IMR-90 (cell line): ENCODE data around the gene TRIM38. TPM values are rescaled to one million over a fixed set of nuclear protein-coding genes. Genes with fewer than 3 reads are reported as not detected.
A peak's percentile ranks its signal among the peaks of the same experiment; 100 is the strongest.

Source experiments
- ATAC-seq: fragments of 200-7000 bp; cut with Tn5 transposase; 2 replicates; pipeline ENCODE4 v1.9.1; 2020; ENCODE audit warnings: low read depth, mild to moderate bottlenecking, moderate library complexity
- BruUV-seq: library from RNA; stranded (reverse); fragments of 400-500 nt; replicated peaks from 2 replicates; lab custom pipeline; 2021; lab: Mats Ljungman, UMichigan
- CTCF ChIA-PET: fragments of 300-600 bp; formaldehyde crosslinking; extraction: SDS; loops from one replicate; lab custom pipeline; 2021; ENCODE audit warnings: antibody characterized with exemption; lab: Yijun Ruan, JAX
- POLR2A ChIA-PET: fragments of 300-600 bp; sonication (Branson Sonifier 250); formaldehyde crosslinking; loops from one replicate; lab custom pipeline; 2022; ENCODE audit warnings: antibody characterized with exemption; ENCODE audit not compliant: unreplicated experiment; lab: Charles Lee
- DNase-seq: peaks from one replicate; pipeline ENCODE4 v3.0.0; 2013
- H2AFZ ChIP-seq: replicated peaks from 2 replicates; pipeline ENCODE3; 2013; ENCODE audit warnings: low read length, mild to moderate bottlenecking; ENCODE audit not compliant: poor library complexity
- H2AK5ac ChIP-seq: 2 replicates; pipeline ENCODE4 v1.6.1; 2013; ENCODE audit warnings: low read depth, low read length, inconsistent platforms
- H2AK9ac ChIP-seq: replicated peaks from 2 replicates; pipeline ENCODE3; 2013; ENCODE audit warnings: mild to moderate bottlenecking, low read depth, low read length, moderate library complexity; ENCODE audit not compliant: poor library complexity
- H2BK120ac ChIP-seq: 2 replicates; pipeline ENCODE4 v1.6.1; 2013; ENCODE audit warnings: low read depth, low read length, inconsistent platforms
- H2BK15ac ChIP-seq: 3 replicates; pipeline ENCODE4 v1.6.1; 2013; ENCODE audit warnings: low read depth, low read length, inconsistent platforms
- H2BK20ac ChIP-seq: 2 replicates; pipeline ENCODE4 v1.6.1; 2013; ENCODE audit warnings: low read depth, mild to moderate bottlenecking, inconsistent platforms, low read length, moderate library complexity
- H2BK5ac ChIP-seq: 2 replicates; pipeline ENCODE4 v1.6.1; 2013; ENCODE audit warnings: mild to moderate bottlenecking, low read depth, low read length, inconsistent platforms; ENCODE audit not compliant: poor library complexity, severe bottlenecking
- H3K14ac ChIP-seq: replicated peaks from 2 replicates; pipeline ENCODE4 v1.6.1; 2013; ENCODE audit warnings: low read depth, low read length, inconsistent platforms
- H3K18ac ChIP-seq: 2 replicates; pipeline ENCODE4 v1.6.1; 2013; ENCODE audit warnings: low read depth, low read length, control low read depth
- H3K23ac ChIP-seq: 2 replicates; pipeline ENCODE4 v1.6.1; 2013; ENCODE audit warnings: low read depth, low read length, inconsistent platforms
- H3K27ac ChIP-seq: 2 replicates; pipeline ENCODE4 v1.5.1; 2013; ENCODE audit warnings: mild to moderate bottlenecking, control low read depth, low read length; ENCODE audit not compliant: insufficient read depth
- H3K27me3 ChIP-seq: 2 replicates; pipeline ENCODE4 v1.6.1; 2013; ENCODE audit warnings: low read length; ENCODE audit not compliant: control insufficient read depth, insufficient read depth
- H3K36me3 ChIP-seq: 2 replicates; pipeline ENCODE4 v1.6.1; 2013; ENCODE audit warnings: low read length, mixed read lengths; ENCODE audit not compliant: control insufficient read depth, insufficient read depth
- H3K4ac ChIP-seq: 2 replicates; pipeline ENCODE4 v1.6.1; 2013; ENCODE audit warnings: low read depth, low read length, inconsistent platforms
- H3K4me1 ChIP-seq: 2 replicates; pipeline ENCODE4 v1.6.1; 2013; ENCODE audit warnings: low read length, mixed read lengths; ENCODE audit not compliant: control insufficient read depth, insufficient read depth
- H3K4me2 ChIP-seq: 2 replicates; pipeline ENCODE4 v1.6.1; 2013; ENCODE audit warnings: low read depth, mild to moderate bottlenecking, control low read depth, low read length, moderate library complexity
- H3K4me3 ChIP-seq: 2 replicates; pipeline ENCODE4 v1.5.1; 2013; ENCODE audit warnings: low read depth, mild to moderate bottlenecking, control low read depth, low read length, moderate library complexity; ENCODE audit not compliant: insufficient read depth
- H3K56ac ChIP-seq: 2 replicates; pipeline ENCODE4 v1.6.1; 2013; ENCODE audit warnings: low read length, inconsistent platforms; ENCODE audit not compliant: insufficient read depth; ENCODE audit errors: extremely low read depth
- H3K79me1 ChIP-seq, 2 experiments: 2 replicates each; pipeline ENCODE4 v1.6.1; 2013; ENCODE audit warnings: low read length in 2 of 2, inconsistent platforms in 1 of 2, low read depth in 1 of 2
- H3K9ac ChIP-seq: 2 replicates; pipeline ENCODE4 v1.6.1; 2013; ENCODE audit warnings: low read depth, low read length, control low read depth
- H3K9me1 ChIP-seq: 2 replicates; pipeline ENCODE4 v1.6.1; 2013; ENCODE audit warnings: low read length, inconsistent platforms; ENCODE audit not compliant: insufficient read depth
- H3K9me3 ChIP-seq: 2 replicates; pipeline ENCODE4 v1.6.1; 2013; ENCODE audit warnings: low read length; ENCODE audit not compliant: control insufficient read depth, insufficient read depth
- H4K20me1 ChIP-seq: 2 replicates; pipeline ENCODE4 v1.6.1; 2013; ENCODE audit warnings: low read length, inconsistent platforms; ENCODE audit not compliant: insufficient read depth
- H4K5ac ChIP-seq: 2 replicates; pipeline ENCODE4 v1.6.1; 2013; ENCODE audit warnings: mild to moderate bottlenecking, low read depth, low read length, control low read depth
- H4K8ac ChIP-seq, 2 experiments: 2 replicates each; pipeline ENCODE4 v1.6.1; 2013; ENCODE audit warnings: low read depth in 2 of 2, low read length in 2 of 2, control low read depth in 1 of 2, inconsistent platforms in 1 of 2
- H4K91ac ChIP-seq: 2 replicates; pipeline ENCODE4 v1.6.1; 2013; ENCODE audit warnings: low read depth, low read length, inconsistent platforms; ENCODE audit not compliant: insufficient read depth
- CEBPB ChIP-seq: IDR thresholded peaks from 2 replicates; pipeline ENCODE4 v1.6.1; 2012; ENCODE audit warnings: low read depth, low read length, improper control_type of control experiment
- NFE2L2 ChIP-seq: fragments of 150-350 bp; IDR thresholded peaks from 2 replicates; pipeline ENCODE4 v1.6.1; 2016; ENCODE audit warnings: low read depth, mild to moderate bottlenecking, low read length
- WGBS, 2 experiments: methylation state at CpG; one replicate each; pipeline versions ENCODE4 v1.1.5 to v1.1.7; 2013; ENCODE audit warnings: missing lambda C conversion rate in 2 of 2; ENCODE audit not compliant: insufficient read length in 1 of 2; ENCODE audit errors: extremely low coverage in 2 of 2; 5-methylcytosine and 5-hydroxymethylcytosine counted together
- dilution Hi-C: fragments of 300-500 bp; cut with HindIII; formaldehyde crosslinking; loops from one replicate; pipeline ENCODE4 v1.14.3; 2018; ENCODE audit warnings: low sequenced_read_pairs; ENCODE audit not compliant: unreplicated experiment
- in situ Hi-C: fragments of 300-500 bp; cut with MboI; formaldehyde crosslinking; loops from 3 replicates; pipeline ENCODE4 v1.14.3; 2019; ENCODE audit warnings: low sequenced_read_pairs, inconsistent platforms, mixed read lengths
- intact Hi-C: fragments of 100-400 bp; cut with micrococcal nuclease; formaldehyde crosslinking; loops from 2 replicates; pipeline ENCODE4 v1.10.0; 2022
- polyA plus RNA-seq, 3 experiments: library from polyadenylated mRNA; depleted of rRNA; stranded (reverse); fragments of >200 nt; gene quantifications; 2 replicates each; pipeline ENCODE4 v1.2.3, GENCODE V29; 2012; ENCODE audit warnings: low replicate concordance in 1 of 3
- total RNA-seq: library from RNA; depleted of rRNA; stranded (reverse); fragments of >200 nt; gene quantifications from 2 replicates; pipeline ENCODE4 v1.2.3, GENCODE V29; 2012

Gene TRIM38
- total and polyA plus RNA-seq, 2 of the 4 experiments (the other 2 are of a cell fraction) = 4.1 to 6.3 TPM

DNA sequence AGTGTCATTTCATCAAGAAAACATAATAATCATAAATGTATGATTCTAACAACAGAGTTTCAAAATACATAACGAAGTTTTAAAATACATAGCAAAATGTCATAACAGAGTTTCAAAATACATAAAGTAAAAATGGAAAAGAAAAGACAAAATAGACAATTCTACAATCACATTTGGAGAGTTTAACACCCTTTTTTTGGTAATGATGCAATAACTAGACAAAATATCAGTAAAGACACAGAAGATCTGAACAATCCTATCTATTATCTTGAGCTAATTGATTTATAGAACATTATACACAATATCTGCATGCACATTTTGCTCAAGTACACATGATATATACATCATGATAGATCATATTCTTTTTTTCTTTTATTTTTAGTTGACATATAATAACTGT lies 18.7 kb upstream of the TRIM38 start:
- H3K23ac ChIP-seq = no peak overlapping the region
- no peak overlapping the region for H3K27ac ChIP-seq
- no peak overlapping the region for H3K18ac ChIP-seq
- TF ChIP-seq NFE2L2 (no peak), CEBPB (peak; percentile 13; the same call in 1 of the 2 replicates)
- H4K5ac ChIP-seq = no peak overlapping the region
- CTCF ChIA-PET = interaction anchor here (0.9 to 1.0 kb wide), 2 partner anchors 8 to 18 kb away, joined by 3 read pairs; partner anchors contain the start of gene TRIM38
- H2BK120ac ChIP-seq = no peak overlapping the region
- dilution Hi-C loops = no loop called here
- H4K20me1 ChIP-seq = no peaks in the 10 kb centered on the region
- in situ Hi-C loops = no loop called here
- no peak overlapping the region for H2BK5ac ChIP-seq
- H3K27me3 ChIP-seq = no peaks in the 10 kb centered on the region; the same call in 1 of the 2 replicates
- no peaks in the 10 kb centered on the region for H3K9me1 ChIP-seq
- intact Hi-C loops = no loop called here
- no peak overlapping the region for H2BK15ac ChIP-seq
- no peak overlapping the region for H3K4me2 ChIP-seq
- H4K91ac ChIP-seq = no peak overlapping the region
- ATAC-seq = no peak
- no peak overlapping the region for H2AFZ ChIP-seq
- no peak overlapping the region for H3K4ac ChIP-seq
- H4K8ac ChIP-seq = no peak overlapping the region
- H3K9ac ChIP-seq = no peak overlapping the region
- no peaks in the 10 kb centered on the region for H3K79me1 ChIP-seq
- no peaks in the 10 kb centered on the region for H3K4me1 ChIP-seq
- H3K56ac ChIP-seq = no peak overlapping the region
- no peaks in the 10 kb centered on the region for H3K36me3 ChIP-seq
- no peak overlapping the region for H2BK20ac ChIP-seq
- no peak overlapping the region for H3K4me3 ChIP-seq
- H2AK5ac ChIP-seq = no peak overlapping the region
- no CpG with 5 or more reads among the region's 1 CpG for WGBS, 2 experiments
- no peaks in the 10 kb centered on the region for H3K9me3 ChIP-seq
- no TSS peak for BruUV-seq
- H3K14ac ChIP-seq = no peak overlapping the region
- no peak overlapping the region for H2AK9ac ChIP-seq
- POLR2A ChIA-PET = no interaction called here
- no peak for DNase-seq
